LNCaP clone FGC (cell line): ENCODE measurements around the gene WBP2.

ENCODE experiments used
- DNase-seq: peaks from one replicate; pipeline ENCODE4 v3.0.0-alpha.2; 2011; ENCODE audit warnings: low read depth
- H3K4me3 ChIP-seq: 2 replicates; pipeline ENCODE4 v1.5.1; 2011; ENCODE audit warnings: mild to moderate bottlenecking, low read depth, low read length, control low read depth
- TF ChIP-seq, protein P1 (sequence below): IDR thresholded peaks from 2 replicates; pipeline ENCODE4 v1.5.1; 2012; ENCODE audit warnings: mild to moderate bottlenecking; ENCODE audit not compliant: control insufficient read depth, insufficient read depth; ENCODE audit errors: extremely low read depth

The WBP2 gene

DNA sequence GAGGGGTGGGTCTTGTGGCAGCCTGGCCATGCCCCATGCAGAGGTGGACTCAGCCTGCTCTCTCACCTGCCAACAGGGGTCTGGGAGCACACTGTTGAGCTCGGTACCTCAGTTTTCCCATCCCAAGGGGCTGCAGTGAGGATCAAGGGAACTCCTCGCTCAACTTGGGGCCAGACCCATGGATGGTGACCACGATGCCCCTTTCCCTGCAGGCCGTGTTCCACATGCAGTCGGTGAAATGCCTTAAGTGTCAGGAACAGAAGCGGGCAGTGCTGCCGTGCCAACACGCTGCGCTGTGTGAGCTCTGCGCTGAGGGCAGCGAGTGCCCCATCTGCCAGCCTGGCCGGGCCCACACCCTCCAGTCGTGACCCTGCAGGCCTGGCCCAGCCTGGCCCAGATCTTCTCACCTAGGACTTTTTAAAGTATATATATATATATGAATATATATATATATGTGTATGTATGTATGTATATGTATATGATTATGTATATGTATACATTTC, 31.0 kb downstream of the WBP2 start:
- no peak overlapping the region for H3K4me3 ChIP-seq
- TF ChIP-seq, protein P1, sequence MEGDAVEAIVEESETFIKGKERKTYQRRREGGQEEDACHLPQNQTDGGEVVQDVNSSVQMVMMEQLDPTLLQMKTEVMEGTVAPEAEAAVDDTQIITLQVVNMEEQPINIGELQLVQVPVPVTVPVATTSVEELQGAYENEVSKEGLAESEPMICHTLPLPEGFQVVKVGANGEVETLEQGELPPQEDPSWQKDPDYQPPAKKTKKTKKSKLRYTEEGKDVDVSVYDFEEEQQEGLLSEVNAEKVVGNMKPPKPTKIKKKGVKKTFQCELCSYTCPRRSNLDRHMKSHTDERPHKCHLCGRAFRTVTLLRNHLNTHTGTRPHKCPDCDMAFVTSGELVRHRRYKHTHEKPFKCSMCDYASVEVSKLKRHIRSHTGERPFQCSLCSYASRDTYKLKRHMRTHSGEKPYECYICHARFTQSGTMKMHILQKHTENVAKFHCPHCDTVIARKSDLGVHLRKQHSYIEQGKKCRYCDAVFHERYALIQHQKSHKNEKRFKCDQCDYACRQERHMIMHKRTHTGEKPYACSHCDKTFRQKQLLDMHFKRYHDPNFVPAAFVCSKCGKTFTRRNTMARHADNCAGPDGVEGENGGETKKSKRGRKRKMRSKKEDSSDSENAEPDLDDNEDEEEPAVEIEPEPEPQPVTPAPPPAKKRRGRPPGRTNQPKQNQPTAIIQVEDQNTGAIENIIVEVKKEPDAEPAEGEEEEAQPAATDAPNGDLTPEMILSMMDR, result no peak
- no peak for DNase-seq

DNA sequence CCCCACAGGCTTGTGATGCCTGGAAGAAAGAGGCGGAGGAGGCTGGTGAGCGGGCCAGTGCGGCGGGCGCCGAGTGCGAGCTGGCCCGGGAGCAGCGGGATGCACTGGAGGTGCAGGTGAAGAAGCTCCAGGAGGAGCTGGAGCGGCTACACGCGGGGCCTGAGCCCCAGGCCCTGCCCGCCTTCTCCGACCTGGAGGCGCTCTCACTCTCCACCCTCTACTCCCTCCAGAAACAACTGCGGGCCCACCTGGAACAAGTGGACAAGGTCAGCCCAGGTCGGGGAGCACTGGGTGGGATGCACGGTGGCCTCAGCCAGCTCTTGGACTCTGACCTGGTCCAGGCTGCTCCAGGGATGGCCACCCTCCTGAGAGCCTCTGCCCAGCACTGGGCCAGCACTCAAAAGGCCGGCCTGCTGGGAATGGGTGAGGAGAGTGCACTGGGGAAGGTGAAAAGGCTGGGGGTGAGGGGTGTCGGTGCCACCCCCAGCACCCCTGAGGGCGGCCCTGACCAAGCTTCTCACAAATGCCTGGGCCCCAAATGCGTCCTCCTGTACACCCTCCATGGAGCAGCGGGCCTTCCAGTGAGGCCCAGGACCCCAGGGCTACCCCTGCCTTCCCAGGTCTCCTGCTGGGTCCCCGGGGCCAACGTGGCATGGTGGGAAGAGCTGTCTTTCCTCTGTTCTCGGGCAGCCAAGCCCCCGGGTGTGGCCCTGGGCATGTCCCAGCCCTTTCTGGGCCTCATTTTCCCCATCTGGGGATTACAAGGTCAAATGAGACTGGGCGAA, 31.7 kb downstream of the WBP2 start:
- no peak for DNase-seq
- TF ChIP-seq, protein P1, result no peak

DNA sequence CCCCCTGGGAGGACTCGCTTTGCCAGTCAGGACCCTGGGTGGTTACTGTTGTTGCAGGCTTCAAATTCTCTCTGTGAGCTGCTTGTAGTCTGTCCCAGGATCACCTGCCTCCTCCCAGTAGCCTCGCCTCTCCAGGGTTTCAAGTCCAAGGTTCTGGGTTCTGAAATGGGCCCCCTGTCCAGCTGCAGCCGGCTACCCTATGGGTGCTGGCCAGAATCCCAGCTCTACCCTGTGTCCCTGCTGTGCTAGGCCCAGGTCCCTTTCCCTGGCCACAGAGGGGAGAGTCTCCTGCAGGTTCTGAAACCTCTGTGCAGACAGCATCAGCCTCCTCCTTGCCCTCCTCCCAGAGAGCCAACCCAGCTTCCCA, 32.4 kb downstream of the WBP2 start:
- TF ChIP-seq, protein P1, result no peak
- no peak overlapping the region for H3K4me3 ChIP-seq
- DNase-seq, result no peak

More for the DNA sequence above, 31.7 kb downstream of the WBP2 start:
- no peak overlapping the region for H3K4me3 ChIP-seq

DNA sequence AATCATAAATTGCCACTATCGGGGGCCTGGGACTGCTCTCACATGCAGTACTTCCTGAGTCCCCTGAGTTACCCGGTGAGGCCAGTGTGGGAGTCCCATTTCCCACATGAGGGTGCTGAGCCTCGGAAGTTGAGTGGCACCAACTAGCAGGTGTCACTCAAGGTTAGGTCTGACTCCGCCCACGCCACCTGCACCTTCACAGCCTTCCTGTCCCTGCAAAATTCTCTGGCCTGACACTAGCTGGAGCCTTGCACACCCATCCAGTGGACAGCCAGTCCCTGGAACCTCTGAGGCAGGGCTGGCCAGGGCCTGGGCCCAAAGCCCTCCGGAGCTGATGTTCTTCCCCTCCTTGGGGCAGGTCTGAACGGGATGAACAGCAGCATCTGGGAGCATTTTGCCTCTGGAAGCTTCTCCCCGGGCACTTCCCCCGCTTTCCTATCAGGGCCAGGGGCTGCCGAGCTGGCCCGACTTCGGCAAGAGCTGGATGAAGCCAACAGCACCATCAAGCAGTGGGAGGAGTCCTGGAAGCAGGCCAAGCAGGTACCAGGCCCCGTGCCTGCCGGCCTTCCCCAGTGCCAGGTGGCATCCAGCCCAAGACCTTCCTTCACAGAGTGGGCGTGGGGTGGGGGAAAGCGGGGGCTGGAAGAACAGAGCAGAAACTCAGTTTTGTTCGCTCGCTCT, 32.9 kb downstream of the WBP2 start:
- DNase-seq, result no peak
- TF ChIP-seq, protein P1, result no peak

DNA sequence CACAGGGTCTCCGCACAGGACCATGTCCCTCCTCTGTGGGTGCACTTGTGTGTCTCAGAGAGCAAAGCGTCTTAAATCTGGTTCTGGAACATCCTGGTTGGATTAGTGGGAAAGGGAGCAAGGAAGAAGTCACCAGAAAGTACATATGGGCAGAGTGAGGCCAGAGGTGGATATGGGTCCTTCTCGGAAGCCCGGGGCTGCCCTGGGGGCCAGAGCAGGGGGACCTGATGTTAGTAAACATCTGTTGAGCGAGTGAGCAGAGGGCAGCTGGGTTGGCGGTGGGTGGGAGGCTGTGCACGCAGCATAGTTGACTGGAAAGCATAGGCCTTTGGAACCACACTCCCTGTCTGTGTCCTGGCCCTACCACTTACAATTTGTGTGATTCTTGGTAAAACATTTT, 33.6 kb downstream of the WBP2 start:
- DNase-seq, result no peak
- no peak overlapping the region for H3K4me3 ChIP-seq
- TF ChIP-seq, protein P1, result no peak

More for the DNA sequence above, 32.9 kb downstream of the WBP2 start:
- no peak overlapping the region for H3K4me3 ChIP-seq

DNA sequence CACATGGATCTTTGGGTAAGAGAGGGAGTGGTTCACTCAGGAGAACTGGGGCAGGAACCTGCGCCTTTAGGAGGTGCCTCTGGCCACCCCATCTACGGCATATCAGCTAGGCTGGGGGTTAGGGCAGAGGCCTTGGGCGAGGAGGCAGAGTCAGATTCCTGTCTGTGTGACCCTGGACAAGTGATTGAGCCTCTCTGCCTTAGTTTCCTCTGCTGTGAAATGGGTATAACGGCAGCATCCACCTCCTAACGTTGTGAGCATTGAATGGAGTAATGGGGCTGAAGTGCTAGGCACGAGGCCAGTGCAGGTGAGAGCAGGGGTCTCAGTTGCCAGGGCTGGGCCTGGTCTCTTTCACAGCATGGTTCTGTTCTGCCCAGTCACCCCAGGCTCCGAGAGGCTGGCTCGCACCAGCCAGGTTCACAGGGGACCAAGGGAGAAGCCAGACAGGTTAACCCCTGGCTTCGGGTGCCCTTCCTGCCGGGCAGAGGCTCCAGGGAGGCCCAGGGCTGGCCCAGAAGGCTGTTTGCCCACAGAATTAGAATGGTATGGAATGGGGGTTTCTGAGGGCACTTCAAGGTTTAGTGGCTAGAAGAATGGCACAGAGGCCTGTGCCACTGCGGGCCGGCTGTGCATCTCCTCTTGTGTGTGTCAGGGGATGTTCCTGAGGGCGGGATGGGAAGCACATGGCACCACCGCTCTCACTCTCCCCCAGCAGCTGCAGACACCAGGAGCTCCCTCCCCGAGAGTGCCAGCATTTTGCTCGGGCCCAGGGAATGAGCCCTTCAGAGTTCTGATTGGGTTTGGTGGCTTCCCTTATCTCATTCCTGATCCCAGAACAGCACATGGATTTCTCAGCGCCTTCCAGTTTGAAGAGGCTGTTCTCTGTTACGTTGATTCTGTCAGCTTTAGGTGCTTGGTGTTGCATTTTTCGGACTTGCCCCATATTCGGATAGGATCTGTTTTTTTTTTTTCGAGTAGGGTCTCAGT, 34.7 kb downstream of the WBP2 start:
- no peak for DNase-seq
- TF ChIP-seq, protein P1, result no peak
- no peak overlapping the region for H3K4me3 ChIP-seq
